OCI-LY7 (cell line): ENCODE data around the gene SPECC1. TPM values are rescaled to one million over a fixed set of nuclear protein-coding genes. Genes with fewer than 3 reads are reported as not detected.

Source experiments
- BruUV-seq: library from RNA; stranded (reverse); fragments of 400-500 nt; replicated peaks from 2 replicates; lab custom pipeline; 2021; lab: Mats Ljungman, UMichigan
- CTCF ChIA-PET: fragments of 300-600 bp; sonication (Branson Sonifier 250); formaldehyde crosslinking; loops from one replicate; lab custom pipeline; 2022; ENCODE audit warnings: antibody characterized with exemption; ENCODE audit not compliant: unreplicated experiment; lab: Charles Lee
- POLR2A ChIA-PET: fragments of 300-600 bp; sonication (Branson Sonifier 250); formaldehyde crosslinking; loops from one replicate; lab custom pipeline; 2022; ENCODE audit warnings: antibody characterized with exemption; lab: Charles Lee
- DNase-seq: peaks from one replicate; pipeline ENCODE4 v3.0.0-alpha.2; 2015; ENCODE audit warnings: low spot score
- H2AFZ ChIP-seq: fragments of 200-600 bp; sonication (generic), shearing (Covaris generic); 2 replicates; pipeline ENCODE4 v1.6.1; 2014; ENCODE audit warnings: mild to moderate bottlenecking, antibody characterized with exemption, low read length, moderate library complexity
- H3K27ac ChIP-seq: fragments of 200-600 bp; sonication (generic); 2 replicates; pipeline ENCODE4 v1.5.1; 2014; ENCODE audit warnings: mixed run types, low read depth, mild to moderate bottlenecking, moderate library complexity, low read length, inconsistent platforms; ENCODE audit not compliant: poor library complexity, severe bottlenecking
- H3K36me3 ChIP-seq: fragments of 200-600 bp; sonication (generic); 2 replicates; pipeline ENCODE4 v1.6.1; 2014; ENCODE audit warnings: mild to moderate bottlenecking, antibody characterized with exemption, low read length, moderate library complexity, mixed read lengths; ENCODE audit not compliant: insufficient read depth
- H3K4me1 ChIP-seq: fragments of 200-600 bp; sonication (generic); 2 replicates; pipeline ENCODE4 v1.5.1; 2014; ENCODE audit warnings: mild to moderate bottlenecking, low read length; ENCODE audit not compliant: insufficient read depth, poor library complexity, severe bottlenecking
- H3K4me2 ChIP-seq: fragments of 200-600 bp; sonication (generic); 2 replicates; pipeline ENCODE4 v1.6.1; 2014; ENCODE audit warnings: mild to moderate bottlenecking, low read length
- H3K4me3 ChIP-seq: fragments of 200-600 bp; sonication (generic); 2 replicates; pipeline ENCODE4 v1.5.1; 2014; ENCODE audit warnings: mild to moderate bottlenecking, low read depth, low read length; ENCODE audit not compliant: poor library complexity, severe bottlenecking
- H3K79me2 ChIP-seq: fragments of 200-600 bp; sonication (generic); 2 replicates; pipeline ENCODE4 v1.6.1; 2016; ENCODE audit warnings: low read depth, mild to moderate bottlenecking, low read length, moderate library complexity, mixed read lengths; ENCODE audit not compliant: insufficient read depth
- H3K9me2 ChIP-seq: fragments of 200-600 bp; sonication (generic); 2 replicates; pipeline ENCODE4 v1.6.1; 2016; ENCODE audit warnings: mild to moderate bottlenecking, low read length, mixed read lengths; ENCODE audit not compliant: insufficient read depth
- H3K9me3 ChIP-seq: fragments of 200-600 bp; sonication (generic); 2 replicates; pipeline ENCODE4 v1.6.1; 2014; ENCODE audit warnings: mild to moderate bottlenecking, mixed run types, low read length, mixed read lengths
- H4K20me1 ChIP-seq: fragments of 200-600 bp; sonication (generic); 2 replicates; pipeline ENCODE4 v1.6.1; 2014; ENCODE audit warnings: mild to moderate bottlenecking, antibody characterized with exemption, low read length, moderate library complexity, mixed read lengths; ENCODE audit not compliant: insufficient read depth
- CTCF ChIP-seq: fragments of 200-600 bp; sonication (generic); conservative IDR thresholded peaks from 2 replicates; pipeline ENCODE4 v1.5.1; 2014; ENCODE audit warnings: mild to moderate bottlenecking, antibody characterized with exemption, low read length, moderate library complexity, mixed read lengths
- EZH2phosphoT487 ChIP-seq: fragments of 200-600 bp; sonication (generic); IDR thresholded peaks from 2 replicates; pipeline ENCODE4 v1.6.1; 2018; ENCODE audit warnings: low read depth, borderline replicate concordance, mild to moderate bottlenecking, mixed run types, antibody characterized with exemption, low read length, moderate library complexity, mixed read lengths
- intact Hi-C: fragments of 100-400 bp; cut with micrococcal nuclease; formaldehyde crosslinking; loops from one replicate; pipeline ENCODE4 v1.10.0; 2022; ENCODE audit not compliant: unreplicated experiment
- total RNA-seq, 2 experiments: library from RNA; depleted of rRNA in 1 of 2; stranded (reverse); fragments of >200 nt in 1 of 2; shearing (Covaris generic) in 1 of 2; gene quantifications; 2 replicates each; pipeline ENCODE4 v1.2.3, GENCODE V29; 2014 to 2022

Gene SPECC1
- total RNA-seq, 2 experiments from 2014 or later = 0.47 to 2.8 TPM

DNA sequence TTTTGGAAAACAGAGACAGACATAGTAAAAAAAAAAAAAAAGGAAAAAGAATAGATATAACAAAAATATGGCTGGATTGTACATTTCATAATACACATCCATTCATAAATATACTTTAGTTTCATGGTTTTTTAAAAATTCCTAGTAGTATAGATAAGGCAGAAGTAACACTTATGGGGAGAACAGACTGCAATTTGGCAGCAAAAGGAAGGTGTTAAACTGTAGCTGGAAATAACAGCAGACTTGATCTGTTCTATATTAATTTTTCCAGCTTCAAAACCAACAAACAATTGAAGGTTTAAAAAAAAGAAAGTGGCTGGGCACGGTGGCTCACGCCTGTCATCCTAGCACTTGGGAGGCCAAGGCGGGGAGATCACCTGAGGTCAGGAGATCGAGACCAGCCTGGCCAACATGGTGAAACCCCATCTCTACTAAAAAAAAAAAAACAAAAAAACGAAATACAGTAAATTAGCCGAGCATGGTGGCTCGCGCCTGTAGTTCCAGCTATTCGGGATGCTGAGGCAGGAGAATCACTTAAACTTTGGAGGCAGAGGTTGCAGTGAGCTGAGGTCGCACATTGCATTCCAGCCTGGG, 191.8 kb downstream of the SPECC1 start:
- CTCF ChIA-PET = no interaction called here
- DNase-seq = no peak
- POLR2A ChIA-PET = no interaction called here
- H3K36me3 ChIP-seq = no peaks in the 10 kb centered on the region
- no peaks in the 10 kb centered on the region for H4K20me1 ChIP-seq
- H3K27ac ChIP-seq = no peak overlapping the region
- no peak overlapping the region for H2AFZ ChIP-seq
- no peak for TF ChIP-seq CTCF
- no peak for TF ChIP-seq EZH2phosphoT487
- no peaks in the 10 kb centered on the region for H3K79me2 ChIP-seq
- H3K9me2 ChIP-seq = no peaks in the 10 kb centered on the region
- BruUV-seq = no TSS peak
- no peak overlapping the region for H3K4me3 ChIP-seq
- peaks cover 13% of the 10 kb centered on the region for H3K9me3 ChIP-seq
- intact Hi-C loops = no loop called here
- H3K4me2 ChIP-seq = no peak overlapping the region
- no peaks in the 10 kb centered on the region for H3K4me1 ChIP-seq

- 0 out of 2 replicates have a peak, but pooled peaks cover 3% of the 10 kb centered on the region for H3K9me3 ChIP-seq
- no peak overlapping the region for H2AFZ ChIP-seq
- H4K20me1 ChIP-seq = no peaks in the 10 kb centered on the region
- DNase-seq = no peak
- TF ChIP-seq CTCF (no peak), EZH2phosphoT487 (no peak)
- no peaks in the 10 kb centered on the region for H3K36me3 ChIP-seq
- no peaks in the 10 kb centered on the region for H3K9me2 ChIP-seq
- no TSS peak for BruUV-seq
- H3K27ac ChIP-seq = no peak overlapping the region
- no peaks in the 10 kb centered on the region for H3K79me2 ChIP-seq
- H3K4me3 ChIP-seq = no peak overlapping the region
- intact Hi-C loops = no loop called here
- no peak overlapping the region for H3K4me2 ChIP-seq
- H3K4me1 ChIP-seq = no peaks in the 10 kb centered on the region
- ChIA-PET CTCF (no interaction called here), POLR2A (no interaction called here)
Measured at GRCh38 chr17:20202141-20202621, 193.0 kb downstream of the SPECC1 start.

GRCh38 chr17:20203018-20203417, 193.9 kb downstream of the SPECC1 start:
- Histone ChIP-seq H2AFZ (no peak overlapping the region), H3K27ac (no peak overlapping the region), H3K9me2 (no peaks in the 10 kb centered on the region), H3K9me3 (0 out of 2 replicates have a peak, but pooled peaks cover 3% of the 10 kb centered on the region), H3K4me2 (no peak overlapping the region), H3K4me1 (no peaks in the 10 kb centered on the region), H3K4me3 (no peak overlapping the region), H3K79me2 (no peaks in the 10 kb centered on the region), H4K20me1 (no peaks in the 10 kb centered on the region), H3K36me3 (no peaks in the 10 kb centered on the region)
- TF ChIP-seq CTCF (no peak), EZH2phosphoT487 (no peak)
- no TSS peak for BruUV-seq
- ChIA-PET CTCF (no interaction called here), POLR2A (no interaction called here)
- no peak for DNase-seq
- intact Hi-C loops = no loop called here
